Measurements from ENCODE around the gene ZDHHC17.
"Not testable (repeated sequence)": the region's sequence is repeated elsewhere in the genome, so short reads cannot be mapped to it uniquely, and the experiment has no call there.

Gene ZDHHC17

DNA sequence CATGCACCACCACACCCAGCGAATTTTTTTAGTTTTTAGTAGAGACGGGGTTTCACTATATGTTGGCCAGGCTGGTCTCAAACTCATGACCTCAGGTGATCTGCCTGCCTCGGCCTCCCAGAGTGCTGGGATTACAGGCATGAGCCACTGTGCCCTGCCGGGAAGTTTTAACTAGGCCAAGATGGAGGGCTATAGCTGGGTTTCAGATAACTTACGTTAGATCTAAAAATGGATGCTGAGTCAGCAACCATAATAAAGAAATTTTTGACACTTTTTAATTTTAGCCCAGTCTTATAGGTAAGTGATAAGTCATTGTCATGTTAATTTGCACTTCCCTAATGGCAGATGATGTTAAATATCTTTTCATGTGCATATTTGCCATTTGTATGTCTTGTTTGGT lies 14.4 kb downstream of the ZDHHC17 start:
- H3K4me3 ChIP-seq (ENCODE audit: low read length) = no peak overlapping the region
- no peak overlapping the region for H3K9ac ChIP-seq (ENCODE audit: low read length)
- peaks cover 4% of the 10 kb centered on the region for H3K4me1 ChIP-seq (ENCODE audit: control insufficient read depth, insufficient read depth, low read length)
- no peaks in the 10 kb centered on the region for H3K9me3 ChIP-seq (ENCODE audit: control insufficient read depth, low read length)
- no peaks in the 10 kb centered on the region for H3K27me3 ChIP-seq (ENCODE audit: control insufficient read depth, insufficient read depth, low read length)
- H3K36me3 ChIP-seq (ENCODE audit: control insufficient read depth, insufficient read depth, low read length) = no peaks in the 10 kb centered on the region

DNA sequence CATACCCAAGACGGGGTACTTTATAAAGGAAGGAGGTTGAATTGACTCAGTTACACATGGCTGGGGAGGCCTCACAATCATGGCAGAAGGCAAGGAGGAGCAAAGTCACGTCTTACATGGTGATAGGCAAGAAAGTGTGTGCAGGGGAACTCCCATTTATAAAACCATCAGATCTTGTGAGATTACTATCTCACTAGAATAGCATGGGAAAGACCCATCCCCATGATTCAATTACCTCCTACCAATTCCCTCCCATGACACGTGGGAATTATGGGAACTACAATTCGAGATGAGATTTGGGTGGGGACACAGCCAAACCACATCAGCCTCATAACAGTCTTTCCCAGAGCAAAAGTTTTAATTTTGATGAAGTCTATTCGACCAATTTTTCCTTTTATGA lies 15.4 kb downstream of the ZDHHC17 start:
- not testable (repeated sequence) for H3K9me3 ChIP-seq (ENCODE audit: control insufficient read depth, low read length); H3K4me1 ChIP-seq (ENCODE audit: control insufficient read depth, insufficient read depth, low read length); H3K36me3 ChIP-seq (ENCODE audit: control insufficient read depth, insufficient read depth, low read length); H3K9ac ChIP-seq (ENCODE audit: low read length); H3K27me3 ChIP-seq (ENCODE audit: control insufficient read depth, insufficient read depth, low read length); H3K4me3 ChIP-seq (ENCODE audit: low read length)

GRCh38 chr12:76781321-76781720 lies 17.4 kb downstream of the ZDHHC17 start:
- Histone ChIP-seq H3K36me3 (ENCODE audit: control insufficient read depth, insufficient read depth, low read length) (no peaks in the 10 kb centered on the region), H3K9ac (ENCODE audit: low read length) (no peak overlapping the region), H3K27me3 (ENCODE audit: control insufficient read depth, insufficient read depth, low read length) (no peaks in the 10 kb centered on the region), H3K9me3 (ENCODE audit: control insufficient read depth, low read length) (no peaks in the 10 kb centered on the region), H3K4me1 (ENCODE audit: control insufficient read depth, insufficient read depth, low read length) (peaks cover 4% of the 10 kb centered on the region), H3K4me3 (ENCODE audit: low read length) (no peak overlapping the region)

DNA sequence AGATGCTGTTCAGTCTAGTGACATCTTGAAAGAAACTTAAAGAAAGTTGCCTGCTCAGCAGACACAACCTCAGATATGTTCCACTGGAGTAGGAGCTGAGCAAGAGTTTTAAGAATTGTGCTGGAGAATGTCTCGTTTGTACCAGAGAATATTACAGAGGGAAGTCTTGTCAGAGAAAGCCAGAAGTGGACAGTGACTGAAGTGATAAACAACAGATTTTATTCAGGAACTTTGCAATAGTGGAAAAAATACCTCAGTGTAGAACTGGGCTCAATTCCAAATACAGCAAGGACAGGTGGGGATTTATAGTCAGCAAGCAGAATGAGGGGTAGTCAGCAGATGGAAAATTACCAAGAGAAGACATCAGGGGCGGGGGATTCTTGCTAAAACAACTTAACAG lies 18.6 kb downstream of the ZDHHC17 start:
- Histone ChIP-seq H3K4me1 (ENCODE audit: control insufficient read depth, insufficient read depth, low read length) (peaks cover 4% of the 10 kb centered on the region), H3K27me3 (ENCODE audit: control insufficient read depth, insufficient read depth, low read length) (no peaks in the 10 kb centered on the region), H3K4me3 (ENCODE audit: low read length) (no peak overlapping the region), H3K36me3 (ENCODE audit: control insufficient read depth, insufficient read depth, low read length) (no peaks in the 10 kb centered on the region), H3K9ac (ENCODE audit: low read length) (no peak overlapping the region), H3K9me3 (ENCODE audit: control insufficient read depth, low read length) (no peaks in the 10 kb centered on the region)

DNA sequence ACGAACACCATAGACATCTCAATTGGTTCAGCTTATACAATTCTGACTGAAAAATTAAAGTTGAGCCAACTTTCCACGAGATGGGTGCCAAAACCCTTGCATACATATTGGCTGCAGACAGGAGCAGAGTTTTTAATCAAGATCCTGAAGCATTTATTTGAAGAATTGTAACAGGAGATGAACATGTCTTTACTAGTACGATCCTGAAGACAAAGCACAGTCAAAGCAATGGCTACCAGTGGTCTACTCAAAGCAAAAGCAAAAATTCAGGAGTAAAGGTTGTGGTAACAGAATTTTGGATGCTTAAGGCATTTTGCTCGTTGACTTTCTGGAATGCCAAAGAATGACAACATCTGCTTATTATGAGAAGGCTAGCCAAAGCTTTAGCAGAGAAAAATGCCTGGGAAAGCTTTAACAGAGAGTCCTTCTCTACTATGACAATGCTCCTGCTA lies 20.7 kb downstream of the ZDHHC17 start:
- H3K4me1 ChIP-seq (ENCODE audit: control insufficient read depth, insufficient read depth, low read length) = peaks cover 4% of the 10 kb centered on the region
- H3K36me3 ChIP-seq (ENCODE audit: control insufficient read depth, insufficient read depth, low read length) = no peaks in the 10 kb centered on the region
- H3K9me3 ChIP-seq (ENCODE audit: control insufficient read depth, low read length) = no peaks in the 10 kb centered on the region
- no peaks in the 10 kb centered on the region for H3K27me3 ChIP-seq (ENCODE audit: control insufficient read depth, insufficient read depth, low read length)
- H3K4me3 ChIP-seq (ENCODE audit: low read length) = no peak overlapping the region
- H3K9ac ChIP-seq (ENCODE audit: low read length) = no peak overlapping the region

GRCh38 chr12:76785407-76785806 lies 21.5 kb downstream of the ZDHHC17 start:
- Histone ChIP-seq H3K4me1 (ENCODE audit: control insufficient read depth, insufficient read depth, low read length) (peaks cover 4% of the 10 kb centered on the region), H3K4me3 (ENCODE audit: low read length) (no peak overlapping the region), H3K9me3 (ENCODE audit: control insufficient read depth, low read length) (no peaks in the 10 kb centered on the region), H3K27me3 (ENCODE audit: control insufficient read depth, insufficient read depth, low read length) (no peaks in the 10 kb centered on the region), H3K36me3 (ENCODE audit: control insufficient read depth, insufficient read depth, low read length) (no peaks in the 10 kb centered on the region), H3K9ac (ENCODE audit: low read length) (no peak overlapping the region)

- Histone ChIP-seq H3K36me3 (ENCODE audit: control insufficient read depth, insufficient read depth, low read length) (no peaks in the 10 kb centered on the region), H3K9ac (ENCODE audit: low read length) (no peak overlapping the region), H3K9me3 (ENCODE audit: control insufficient read depth, low read length) (no peaks in the 10 kb centered on the region), H3K27me3 (ENCODE audit: control insufficient read depth, insufficient read depth, low read length) (no peaks in the 10 kb centered on the region), H3K4me1 (ENCODE audit: control insufficient read depth, insufficient read depth, low read length) (peaks cover 1% of the 10 kb centered on the region), H3K4me3 (ENCODE audit: low read length) (no peak overlapping the region)
Observed at GRCh38 chr12:76786986-76787385, 23.1 kb downstream of the ZDHHC17 start.

GRCh38 chr12:76787689-76788088 lies 23.8 kb downstream of the ZDHHC17 start:
- Histone ChIP-seq H3K4me1 (ENCODE audit: control insufficient read depth, insufficient read depth, low read length) (no peaks in the 10 kb centered on the region), H3K9me3 (ENCODE audit: control insufficient read depth, low read length) (no peaks in the 10 kb centered on the region), H3K27me3 (ENCODE audit: control insufficient read depth, insufficient read depth, low read length) (no peaks in the 10 kb centered on the region), H3K4me3 (ENCODE audit: low read length) (no peak overlapping the region), H3K36me3 (ENCODE audit: control insufficient read depth, insufficient read depth, low read length) (no peaks in the 10 kb centered on the region), H3K9ac (ENCODE audit: low read length) (no peak overlapping the region)

GRCh38 chr12:76789335-76790050 lies 25.6 kb downstream of the ZDHHC17 start:
- H3K4me1 ChIP-seq (ENCODE audit: control insufficient read depth, insufficient read depth, low read length) = no peaks in the 10 kb centered on the region

DNA sequence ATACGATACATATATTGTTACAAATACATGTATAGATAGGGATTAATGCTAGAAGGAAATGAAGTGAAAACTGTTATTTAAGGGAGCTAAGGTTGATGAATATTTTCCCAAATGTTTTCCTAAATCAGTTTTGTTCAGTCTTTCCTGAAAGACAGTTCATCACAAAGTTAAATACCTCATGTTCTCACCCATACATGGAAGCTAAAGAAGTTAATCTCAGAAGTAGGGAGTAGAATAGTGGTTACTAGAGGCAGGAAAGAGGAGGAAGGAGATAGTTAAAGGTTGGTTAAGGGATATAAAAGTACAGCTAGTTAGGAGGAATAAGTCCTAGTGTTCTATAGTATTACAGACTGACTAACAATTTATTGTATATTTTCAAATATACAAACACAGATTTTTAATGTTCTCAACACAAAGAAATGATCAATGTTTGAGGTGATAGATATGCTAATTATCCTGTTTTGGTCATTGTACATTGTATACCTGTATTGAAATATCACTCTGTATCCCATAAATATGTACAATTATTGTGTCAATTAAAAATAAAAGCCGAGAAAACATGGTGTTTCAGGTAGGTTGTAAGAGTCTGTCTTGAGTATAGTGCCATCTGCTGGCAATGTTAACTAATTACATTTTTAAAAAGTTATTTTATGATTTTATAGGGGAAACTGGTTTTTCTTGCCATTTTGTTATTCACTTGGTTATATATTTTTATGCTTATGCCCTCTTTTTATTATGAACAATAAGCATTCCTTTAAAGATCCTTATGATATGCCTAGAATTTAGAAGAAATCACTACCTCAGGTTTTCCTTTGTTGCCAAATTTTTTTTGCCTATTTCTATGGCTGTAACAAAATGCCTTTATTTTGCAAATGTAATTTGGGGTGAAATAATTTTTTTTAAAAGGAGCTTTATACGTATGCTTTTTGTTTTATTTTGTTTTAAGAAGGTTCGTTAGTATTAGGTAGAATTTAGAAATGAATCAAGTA lies 26.9 kb downstream of the ZDHHC17 start:
- Histone ChIP-seq H3K27me3 (ENCODE audit: control insufficient read depth, insufficient read depth, low read length) (no peaks in the 10 kb centered on the region), H3K9ac (ENCODE audit: low read length) (no peak overlapping the region), H3K36me3 (ENCODE audit: control insufficient read depth, insufficient read depth, low read length) (no peaks in the 10 kb centered on the region), H3K4me1 (ENCODE audit: control insufficient read depth, insufficient read depth, low read length) (no peaks in the 10 kb centered on the region), H3K9me3 (ENCODE audit: control insufficient read depth, low read length) (no peaks in the 10 kb centered on the region), H3K4me3 (ENCODE audit: low read length) (no peak overlapping the region)

More at GRCh38 chr12:76789335-76790050, 25.6 kb downstream of the ZDHHC17 start:
- no peaks in the 10 kb centered on the region for H3K9me3 ChIP-seq (ENCODE audit: control insufficient read depth, low read length)
- no peaks in the 10 kb centered on the region for H3K36me3 ChIP-seq (ENCODE audit: control insufficient read depth, insufficient read depth, low read length)
- no peak overlapping the region for H3K4me3 ChIP-seq (ENCODE audit: low read length)
- H3K9ac ChIP-seq (ENCODE audit: low read length) = no peak overlapping the region
- no peaks in the 10 kb centered on the region for H3K27me3 ChIP-seq (ENCODE audit: control insufficient read depth, insufficient read depth, low read length)

GRCh38 chr12:76792828-76793227 lies 28.9 kb downstream of the ZDHHC17 start:
- no peaks in the 10 kb centered on the region for H3K4me1 ChIP-seq (ENCODE audit: control insufficient read depth, insufficient read depth, low read length)

DNA sequence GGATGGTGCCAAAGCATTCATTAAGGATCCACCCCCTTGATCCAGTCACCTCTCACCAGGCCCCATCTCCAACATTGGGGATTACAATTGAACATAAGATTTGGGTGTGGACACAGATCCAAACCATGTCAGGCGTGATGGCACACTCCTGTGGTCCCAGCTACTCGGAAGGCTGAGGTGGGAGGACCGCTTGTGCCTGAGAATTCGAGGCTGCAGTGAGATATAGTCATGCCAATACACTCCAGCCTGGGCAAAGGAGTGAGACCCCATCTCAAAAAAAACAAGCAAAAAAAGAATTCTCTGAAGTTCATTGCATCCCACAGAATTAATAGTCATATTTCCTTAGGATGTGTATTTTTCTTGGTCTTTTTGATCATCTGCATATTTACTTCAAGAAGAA lies 34.9 kb downstream of the ZDHHC17 start:
- Histone ChIP-seq H3K9ac (ENCODE audit: low read length) (no peak overlapping the region), H3K27me3 (ENCODE audit: control insufficient read depth, insufficient read depth, low read length) (no peaks in the 10 kb centered on the region), H3K4me1 (ENCODE audit: control insufficient read depth, insufficient read depth, low read length) (no peaks in the 10 kb centered on the region), H3K4me3 (ENCODE audit: low read length) (no peak overlapping the region), H3K36me3 (ENCODE audit: control insufficient read depth, insufficient read depth, low read length) (no peaks in the 10 kb centered on the region), H3K9me3 (ENCODE audit: control insufficient read depth, low read length) (peaks cover 3% of the 10 kb centered on the region)

More at GRCh38 chr12:76792828-76793227, 28.9 kb downstream of the ZDHHC17 start:
- Histone ChIP-seq H3K27me3 (ENCODE audit: control insufficient read depth, insufficient read depth, low read length) (no peaks in the 10 kb centered on the region), H3K4me3 (ENCODE audit: low read length) (no peak overlapping the region), H3K9ac (ENCODE audit: low read length) (no peak overlapping the region), H3K9me3 (ENCODE audit: control insufficient read depth, low read length) (no peaks in the 10 kb centered on the region), H3K36me3 (ENCODE audit: control insufficient read depth, insufficient read depth, low read length) (no peaks in the 10 kb centered on the region)

Data from mucosa of stomach (tissue), 1 donor.